Muscle of leg (tissue), 11 donors: ENCODE measurements around the gene SMAD4. TPM values are rescaled to one million over a fixed set of nuclear protein-coding genes. Genes with fewer than 3 reads are reported as not detected.

Source experiments
- DNase-seq: peaks from one replicate; pipeline ENCODE4 v3.0.0; 2013
- H3K27ac ChIP-seq: one replicate; pipeline ENCODE4 v1.5.1; 2013; ENCODE audit warnings: mild to moderate bottlenecking, low read length, control low read depth
- H3K27me3 ChIP-seq: one replicate; pipeline ENCODE4 v1.6.1; 2013; ENCODE audit warnings: low read length; ENCODE audit not compliant: control insufficient read depth, insufficient read depth
- H3K36me3 ChIP-seq: one replicate; pipeline ENCODE4 v1.6.1; 2013; ENCODE audit warnings: low read length; ENCODE audit not compliant: control insufficient read depth, insufficient read depth
- H3K4me1 ChIP-seq: one replicate; pipeline ENCODE4 v1.6.1; 2013; ENCODE audit warnings: low read length; ENCODE audit not compliant: control insufficient read depth, insufficient read depth
- H3K4me3 ChIP-seq: one replicate; pipeline ENCODE4 v1.5.1; 2013; ENCODE audit warnings: low read length, control low read depth
- H3K9me3 ChIP-seq: replicated peaks from 2 replicates; pipeline ENCODE4 v1.6.1; 2013; ENCODE audit warnings: low read depth, low read length; ENCODE audit not compliant: control insufficient read depth
- WGBS: methylation state at CpG from one replicate; pipeline ENCODE4 v1.1.5; 2013; ENCODE audit warnings: missing lambda C conversion rate; ENCODE audit not compliant: insufficient coverage; 5-methylcytosine and 5-hydroxymethylcytosine counted together
- polyA plus RNA-seq, 8 donors: library from polyadenylated mRNA; unstranded; fragments of 120-200 nt; gene quantifications; one replicate each; pipeline versions ENCODE4 v1.2.1 to v1.2.3, GENCODE V29; 2013; ENCODE audit warnings: inconsistent platforms in 1 of 8, low replicate concordance in 1 of 8; ENCODE audit not compliant: insufficient read length in 8 of 8, insufficient read depth in 1 of 8
- total RNA-seq: library from RNA; stranded (reverse); fragments of 120-200 nt; gene quantifications from one replicate; pipeline ENCODE4 v1.2.4, GENCODE V29; 2013

Gene SMAD4
- total and polyA plus RNA-seq, 9 donors: 67.8 to 102 (median 78.6) TPM

- Histone ChIP-seq H3K4me1 (no peaks in the 10 kb centered on the region), H3K9me3 (no peaks in the 10 kb centered on the region), H3K27me3 (no peaks in the 10 kb centered on the region), H3K36me3 (no peaks in the 10 kb centered on the region), H3K27ac (no peak overlapping the region), H3K4me3 (no peak overlapping the region)
- 52% methylated on average over 6 of the region's 8 CpGs for WGBS
- no peak for DNase-seq
These were observed 12.7 kb upstream of the SMAD4 start for GRCh38 chr18:51017140-51017879.

- no peak for DNase-seq
- 93% methylated on average over 3 of the region's 5 CpGs for WGBS
- Histone ChIP-seq H3K4me1 (no peaks in the 10 kb centered on the region), H3K27me3 (no peaks in the 10 kb centered on the region), H3K9me3 (no peaks in the 10 kb centered on the region), H3K36me3 (peaks cover under 1% of the 10 kb centered on the region), H3K27ac (no peak overlapping the region), H3K4me3 (no peak overlapping the region)
These were observed 9.5 kb upstream of the SMAD4 start for GRCh38 chr18:51020536-51020935.

- Histone ChIP-seq H3K36me3 (peaks cover 7% of the 10 kb centered on the region), H3K27ac (no peak overlapping the region), H3K27me3 (no peaks in the 10 kb centered on the region), H3K9me3 (no peaks in the 10 kb centered on the region), H3K4me3 (no peak overlapping the region), H3K4me1 (no peaks in the 10 kb centered on the region)
- WGBS: 80% methylated on average over 1 of the region's 5 CpGs
- no peak for DNase-seq
These were observed 8.6 kb upstream of the SMAD4 start for GRCh38 chr18:51021226-51021965.

GRCh38 chr18:51025512-51025911 is 4.5 kb upstream of the SMAD4 start:
- 80% methylated on average over 1 of the region's 2 CpGs for WGBS
- DNase-seq: no peak
- Histone ChIP-seq H3K9me3 (no peaks in the 10 kb centered on the region), H3K4me3 (no peak overlapping the region), H3K36me3 (peaks cover 13% of the 10 kb centered on the region), H3K4me1 (peaks cover 6% of the 10 kb centered on the region), H3K27ac (no peak overlapping the region), H3K27me3 (no peaks in the 10 kb centered on the region)

- WGBS: 86% methylated on average over 2 of the region's 4 CpGs
- DNase-seq: no peak
- H3K4me1 ChIP-seq: peaks cover 6% of the 10 kb centered on the region
- H3K9me3 ChIP-seq: no peaks in the 10 kb centered on the region
- no peak overlapping the region for H3K27ac ChIP-seq
- H3K27me3 ChIP-seq: no peaks in the 10 kb centered on the region
- H3K36me3 ChIP-seq: peaks cover 14% of the 10 kb centered on the region
- H3K4me3 ChIP-seq: no peak overlapping the region
These were observed 1.7 kb upstream of the SMAD4 start for GRCh38 chr18:51028201-51028805.

GRCh38 chr18:51029378-51029693 is 677 bp upstream of the SMAD4 start:
- no peaks in the 10 kb centered on the region for H3K9me3 ChIP-seq
- H3K36me3 ChIP-seq: peaks cover 15% of the 10 kb centered on the region
- peaks cover 6% of the 10 kb centered on the region for H3K4me1 ChIP-seq
- peak overlapping the region; percentile 96 for H3K27ac ChIP-seq
- 5% methylated on average over 8 of the region's 10 CpGs for WGBS
- peak; percentile 73 for DNase-seq
- H3K27me3 ChIP-seq: no peaks in the 10 kb centered on the region
- peak overlapping the region; percentile 73 for H3K4me3 ChIP-seq

GRCh38 chr18:51030537-51031258 is 685 bp downstream of the SMAD4 start:
- WGBS: under 1% methylated on average over 46 of the region's 66 CpGs
- Histone ChIP-seq H3K4me3 (peak overlapping the region; percentile 74), H3K36me3 (peaks cover 16% of the 10 kb centered on the region), H3K27ac (peak overlapping the region; percentile 96), H3K9me3 (no peaks in the 10 kb centered on the region), H3K27me3 (no peaks in the 10 kb centered on the region), H3K4me1 (peaks cover 6% of the 10 kb centered on the region)
- DNase-seq: peak; percentile 83

- Histone ChIP-seq H3K4me1 (peaks cover 6% of the 10 kb centered on the region), H3K27ac (no peak overlapping the region), H3K27me3 (no peaks in the 10 kb centered on the region), H3K4me3 (no peak overlapping the region), H3K36me3 (peaks cover 7% of the 10 kb centered on the region), H3K9me3 (no peaks in the 10 kb centered on the region)
- no peak for DNase-seq
- no CpG with 5 or more reads among the region's 5 CpGs for WGBS
These were observed 2.2 kb downstream of the SMAD4 start for GRCh38 chr18:51032193-51032592.

- no CpG with 5 or more reads among the region's 2 CpGs for WGBS
- Histone ChIP-seq H3K27me3 (no peaks in the 10 kb centered on the region), H3K4me1 (peaks cover 7% of the 10 kb centered on the region), H3K9me3 (no peaks in the 10 kb centered on the region), H3K27ac (no peak overlapping the region), H3K36me3 (peaks cover 7% of the 10 kb centered on the region), H3K4me3 (no peak overlapping the region)
- no peak for DNase-seq
These were observed 7.2 kb downstream of the SMAD4 start for GRCh38 chr18:51037230-51037629.

GRCh38 chr18:51038110-51038509 is 8.1 kb downstream of the SMAD4 start:
- WGBS: 25% methylated on average over 4 of the region's 6 CpGs
- peaks cover 7% of the 10 kb centered on the region for H3K4me1 ChIP-seq
- H3K4me3 ChIP-seq: no peak overlapping the region
- no peaks in the 10 kb centered on the region for H3K9me3 ChIP-seq
- peaks cover 7% of the 10 kb centered on the region for H3K36me3 ChIP-seq
- no peaks in the 10 kb centered on the region for H3K27me3 ChIP-seq
- no peak for DNase-seq
- H3K27ac ChIP-seq: no peak overlapping the region
